IPS DF 19.7 (cell line): Measurements from ENCODE around the gene ATP13A5.

ENCODE experiments used
- DNase-seq: peaks from one replicate; pipeline ENCODE4 v3.0.0-alpha.2; 2013; ENCODE audit warnings: low read depth, low spot score

ATP13A5 gene

DNA sequence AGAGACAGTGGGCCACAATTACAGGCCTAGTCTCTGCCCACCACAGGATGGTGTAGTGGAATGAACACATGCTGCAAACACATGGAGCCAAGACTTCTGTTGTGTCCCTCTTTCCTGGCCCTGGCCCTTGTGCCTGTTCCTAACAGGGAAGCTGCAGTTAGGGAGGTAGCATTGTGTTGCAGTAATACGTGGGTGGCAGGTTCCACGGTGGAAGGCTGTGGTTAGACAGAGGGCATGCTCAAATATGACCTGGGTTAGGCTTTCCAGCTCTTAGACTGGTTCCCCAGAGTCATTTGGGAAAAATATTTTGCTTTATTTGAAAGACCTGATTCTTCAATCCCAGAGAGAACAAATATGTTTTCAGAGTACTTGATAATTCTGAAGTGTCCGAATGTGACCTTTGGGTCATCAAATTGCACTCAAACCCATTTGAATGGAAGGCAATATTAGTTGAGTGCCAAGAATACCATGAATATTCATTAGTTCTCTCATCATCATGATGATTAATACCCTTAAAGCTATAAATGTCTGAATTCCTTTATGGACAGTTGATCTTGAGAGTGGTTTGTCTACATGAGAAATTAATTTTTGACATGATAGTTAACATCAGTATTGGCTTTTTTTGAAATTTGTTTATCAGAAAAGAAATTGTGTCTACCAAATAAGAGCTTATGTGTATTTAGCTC is 109.1 kb downstream of the ATP13A5 start:
- DNase-seq = no peak

DNA sequence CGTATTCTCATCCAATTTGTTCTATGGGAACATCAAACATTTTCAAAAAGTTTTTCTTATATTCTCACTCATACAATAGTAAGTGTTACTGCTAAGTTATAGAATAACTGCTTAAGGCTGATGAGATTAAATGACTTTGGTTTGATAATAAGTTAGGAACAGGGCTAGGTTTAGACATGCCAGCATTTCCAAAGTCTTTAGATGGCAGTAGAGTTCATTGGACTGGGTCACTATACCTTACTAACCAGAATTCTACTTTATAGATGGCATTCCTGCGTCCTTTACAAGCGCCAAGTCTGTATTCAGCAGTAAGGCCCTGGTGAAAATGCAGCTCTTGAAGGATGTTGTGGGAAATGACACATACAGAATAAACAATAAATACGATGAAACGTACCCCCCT is 115.8 kb downstream of the ATP13A5 start:
- DNase-seq = no peak

DNA sequence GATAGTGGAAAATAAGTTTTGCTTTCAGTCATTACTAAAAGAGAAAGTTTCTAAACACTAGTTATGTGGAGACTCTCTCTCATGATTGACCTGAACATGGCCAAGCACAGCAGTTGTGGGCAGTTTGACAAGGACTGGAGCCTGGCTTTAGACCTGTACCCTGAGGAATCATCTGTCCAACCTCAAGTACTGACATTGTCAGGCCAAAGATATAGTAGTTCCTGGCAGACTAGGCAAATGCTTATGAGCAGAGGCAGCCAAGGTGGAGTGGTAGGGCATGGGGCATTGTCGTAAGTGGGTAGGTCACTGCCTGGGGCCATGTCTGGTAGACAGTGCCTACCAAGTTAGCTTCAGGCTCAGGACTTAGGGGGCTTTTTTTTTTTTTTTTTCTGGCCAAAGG is 116.6 kb downstream of the ATP13A5 start:
- DNase-seq = no peak

DNA sequence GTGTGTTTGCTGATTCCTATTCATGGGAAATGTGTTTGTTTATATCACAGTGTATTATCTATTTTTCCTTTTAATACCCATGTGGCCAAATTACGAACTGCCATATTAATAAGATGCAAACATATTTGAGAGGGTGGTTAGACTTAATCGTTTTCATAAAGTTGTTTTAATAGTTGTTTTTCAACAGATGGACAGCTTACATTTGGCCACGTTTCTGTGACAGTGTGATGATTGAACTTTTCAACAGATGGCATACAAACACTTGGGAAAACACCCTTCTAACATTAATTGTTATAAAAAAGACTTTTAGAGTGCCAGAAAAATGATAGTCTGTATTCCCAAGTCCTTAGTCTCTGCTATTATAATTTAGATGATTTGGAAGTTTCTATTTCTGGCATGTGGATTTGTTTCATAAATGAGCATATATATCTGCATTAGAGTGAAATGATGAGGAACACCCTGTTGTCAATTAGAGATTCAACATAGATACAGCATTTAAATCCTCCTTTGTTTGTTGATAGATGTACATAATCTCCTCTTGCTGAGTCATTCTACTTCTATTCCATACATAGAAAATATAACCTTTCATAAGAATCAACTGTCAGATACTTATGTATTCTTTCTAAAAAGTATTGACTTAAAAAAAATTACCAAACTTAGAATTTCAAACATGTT is 124.4 kb downstream of the ATP13A5 start:
- no peak for DNase-seq

DNA sequence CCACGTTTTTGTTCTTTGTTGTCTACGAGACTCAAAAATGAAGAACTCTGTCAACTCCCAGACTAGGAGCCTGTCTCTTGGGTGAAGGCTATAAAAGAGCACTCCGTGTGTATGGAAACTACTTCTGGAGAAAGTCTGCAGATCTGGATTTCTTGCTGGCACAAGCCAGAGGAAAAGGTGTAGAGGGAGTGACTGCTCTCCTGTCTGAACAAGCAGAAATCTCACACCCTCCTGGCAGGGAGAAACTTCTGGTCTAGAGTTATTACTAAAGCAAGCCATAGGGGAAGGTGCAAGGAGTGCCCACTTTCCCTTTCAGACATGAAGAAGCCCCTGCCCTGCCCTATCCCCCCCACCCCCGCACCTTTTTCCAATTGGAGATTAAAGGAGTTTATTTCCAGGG is 128.1 kb downstream of the ATP13A5 start:
- DNase-seq = no peak

DNA sequence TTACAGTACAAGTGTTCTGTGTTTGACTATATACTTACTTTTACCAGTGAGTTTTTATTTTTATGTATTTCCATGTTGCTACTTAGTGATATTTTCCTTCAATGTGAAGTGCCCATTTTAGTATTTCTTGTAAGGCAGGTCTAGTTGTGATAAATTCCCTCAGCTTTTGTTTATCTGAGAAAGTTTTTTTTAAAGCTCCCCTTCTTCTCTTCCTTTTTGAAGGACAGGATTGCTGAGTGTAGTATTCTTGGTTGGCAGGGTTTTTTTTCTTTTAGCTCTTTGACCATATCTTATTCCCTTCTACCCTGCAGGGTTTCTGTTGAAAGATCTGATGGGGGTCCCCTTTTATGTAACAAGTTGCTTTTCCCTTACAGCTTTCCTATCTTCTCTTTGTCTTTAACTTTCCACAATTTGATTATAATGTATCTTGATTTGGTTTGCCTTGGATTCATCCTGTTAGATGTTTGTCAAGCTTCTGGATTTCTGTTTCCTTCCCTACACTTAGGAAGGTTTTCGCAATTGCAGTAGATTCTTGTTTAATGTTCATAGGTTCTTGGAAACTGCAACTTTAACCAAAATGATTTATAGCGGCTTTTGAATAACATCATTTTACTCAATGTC is 129.6 kb downstream of the ATP13A5 start:
- DNase-seq = no peak

DNA sequence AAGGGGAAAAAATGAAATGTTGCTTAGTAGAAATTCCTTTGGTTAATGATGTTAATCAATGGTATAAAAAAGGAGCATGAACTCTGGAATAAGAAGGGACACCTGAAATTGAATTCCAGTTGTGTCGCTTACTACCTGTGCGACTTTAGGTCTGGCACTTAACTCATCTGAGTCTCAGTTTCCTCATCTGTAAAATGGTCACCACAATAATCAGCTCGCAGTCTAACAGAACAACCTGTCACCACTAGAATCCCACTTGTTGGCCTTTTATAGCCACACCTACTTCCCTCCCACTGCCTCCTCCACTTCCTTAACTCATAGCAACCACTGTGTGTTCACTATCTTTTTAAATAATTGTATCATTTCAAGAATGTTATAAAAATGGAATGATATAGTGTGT is 135.0 kb downstream of the ATP13A5 start:
- no peak for DNase-seq

DNA sequence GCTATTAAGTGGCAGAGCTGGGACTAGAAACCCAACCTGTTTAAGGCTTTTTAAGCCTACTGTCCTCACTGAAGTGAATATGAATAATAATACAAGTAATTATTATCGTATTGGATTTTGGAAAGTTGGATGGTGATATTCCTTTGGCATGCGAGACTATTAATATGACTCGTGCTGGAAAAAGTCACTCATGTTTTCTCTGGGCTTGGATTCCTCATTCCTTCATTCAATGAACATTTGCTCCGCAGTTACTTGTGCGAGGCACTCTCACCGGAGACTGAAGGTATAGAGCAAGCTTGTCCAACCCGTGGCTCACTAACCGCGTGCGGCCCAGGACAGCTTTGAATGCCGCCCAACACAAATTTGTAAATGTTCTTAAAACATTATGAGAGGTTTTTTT is 136.8 kb downstream of the ATP13A5 start:
- no peak for DNase-seq

DNA sequence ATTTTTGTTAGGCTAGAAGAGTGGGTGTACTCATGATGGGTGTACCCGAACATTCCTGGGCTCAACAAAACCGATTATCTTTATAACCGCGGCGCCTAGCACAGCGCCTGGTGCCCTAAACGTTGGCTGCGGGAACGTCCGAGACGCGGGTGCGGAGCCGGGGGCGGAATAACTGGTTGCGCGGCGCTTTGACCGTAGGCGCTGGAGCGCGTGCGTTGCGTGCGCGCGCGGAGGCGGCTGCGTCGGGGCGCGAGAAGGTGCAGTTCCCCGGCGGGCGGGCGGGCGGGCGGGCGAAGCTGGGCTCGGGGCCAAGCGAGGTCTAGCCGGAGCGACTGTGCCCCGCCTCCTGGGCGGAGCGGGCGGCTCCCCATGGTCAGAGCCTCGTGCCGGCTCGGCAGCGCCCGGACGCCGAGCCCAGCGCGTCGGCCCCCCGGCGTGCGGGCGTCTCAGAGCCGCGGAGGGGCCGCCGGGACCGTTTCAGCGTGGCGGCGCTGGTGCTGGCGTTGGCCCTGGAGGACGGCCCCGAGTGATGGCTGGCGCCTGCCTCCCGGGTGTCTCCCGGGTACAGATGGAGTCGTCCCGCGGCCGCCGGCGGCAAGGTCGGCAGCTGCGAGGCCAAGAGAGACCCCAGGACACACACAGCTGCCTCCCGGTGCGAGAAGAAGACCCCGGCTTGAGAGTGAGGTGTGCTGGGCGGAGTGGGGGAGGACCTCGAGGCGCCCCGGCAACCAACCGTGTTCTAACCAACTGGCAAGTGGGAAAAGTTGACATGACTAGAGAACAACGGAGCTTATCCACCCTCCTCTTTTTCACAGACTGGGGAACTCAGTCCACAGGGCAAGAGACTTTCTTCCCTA is 137.5 kb downstream of the ATP13A5 start, which contains the start of gene PLAAT1:
Gene PLAAT1 (plus strand): TSS at position 373 of the 857 bp plus-strand sequence. CDS start 14,429 bp downstream, outside the sequence.
- no peak for DNase-seq

DNA sequence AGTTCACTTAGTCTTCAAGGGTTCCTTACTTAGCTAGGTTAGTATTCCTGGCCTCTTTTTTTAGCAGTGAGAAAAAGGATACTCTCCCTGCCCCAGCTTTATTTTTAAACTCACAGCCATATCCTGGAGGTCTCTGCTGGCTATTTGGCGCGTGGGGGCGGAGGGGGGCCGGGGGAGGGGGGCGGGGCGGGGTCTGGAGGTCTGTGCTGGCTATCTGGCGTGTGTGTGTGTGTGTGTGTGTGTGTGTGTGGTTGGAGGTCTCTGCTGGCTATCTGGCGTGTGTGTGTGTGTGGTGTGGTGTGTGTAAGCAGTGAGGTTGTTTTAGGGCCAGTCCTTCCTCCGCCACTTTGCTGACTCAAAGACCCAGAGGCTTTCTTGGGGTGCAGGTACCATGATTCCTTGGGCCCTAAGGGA is 138.1 kb downstream of the ATP13A5 start:
- DNase-seq = no peak

DNA sequence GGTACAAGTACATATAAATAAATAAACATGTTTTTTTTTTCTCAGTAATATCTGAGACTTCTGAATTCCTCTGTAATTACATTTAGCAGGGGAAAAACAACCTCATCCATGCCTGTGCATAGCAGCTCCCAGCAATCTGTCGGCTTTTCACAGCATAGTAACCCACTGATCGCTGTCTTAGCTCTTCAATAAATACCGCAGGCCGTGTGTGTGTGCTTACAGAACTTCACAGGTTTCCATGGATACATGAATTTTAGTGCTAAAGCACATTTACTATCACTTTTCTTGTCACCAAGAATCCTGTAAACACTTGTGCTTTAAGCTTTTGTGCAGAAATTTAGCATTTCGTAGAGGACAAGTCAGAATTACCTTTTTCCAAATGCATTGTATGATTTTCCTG is 141.5 kb downstream of the ATP13A5 start:
- no peak for DNase-seq

DNA sequence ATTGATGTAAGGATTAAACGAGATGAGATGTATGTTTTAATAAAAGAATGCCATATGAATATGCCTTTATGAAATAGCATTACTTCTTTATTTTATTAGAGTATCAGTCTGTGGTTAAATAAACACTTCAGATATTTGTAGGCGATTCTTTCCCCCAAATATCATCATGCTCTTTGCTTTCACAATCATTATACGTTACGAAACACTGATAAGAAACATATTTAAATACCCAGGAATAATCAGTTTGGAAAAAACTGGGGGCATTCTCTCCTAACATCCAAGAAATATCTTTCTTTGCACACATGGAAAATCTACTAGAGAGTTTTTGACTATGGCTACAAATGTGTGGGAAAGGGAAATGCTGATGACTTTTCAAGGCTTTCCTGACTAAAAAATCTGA is 142.0 kb downstream of the ATP13A5 start:
- no peak for DNase-seq

DNA sequence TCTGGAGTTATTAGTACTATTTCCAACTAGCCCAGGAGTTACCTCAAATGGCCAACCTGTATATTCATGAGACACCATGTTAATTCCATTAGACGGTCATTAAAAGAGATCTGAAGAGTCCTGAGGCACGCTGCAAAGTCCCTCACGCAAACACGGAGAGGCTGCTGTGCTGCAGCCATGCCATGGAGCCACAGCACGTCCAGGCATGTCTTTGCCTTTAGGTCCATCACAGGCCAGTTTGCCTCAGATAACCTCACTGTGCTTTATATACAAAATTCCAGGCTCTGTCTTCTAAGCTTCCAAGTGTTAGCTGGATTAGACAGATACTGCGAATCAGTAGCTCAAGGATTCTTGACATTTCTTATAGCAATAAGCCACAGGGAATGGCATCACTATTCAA is 147.4 kb downstream of the ATP13A5 start:
- no peak for DNase-seq

DNA sequence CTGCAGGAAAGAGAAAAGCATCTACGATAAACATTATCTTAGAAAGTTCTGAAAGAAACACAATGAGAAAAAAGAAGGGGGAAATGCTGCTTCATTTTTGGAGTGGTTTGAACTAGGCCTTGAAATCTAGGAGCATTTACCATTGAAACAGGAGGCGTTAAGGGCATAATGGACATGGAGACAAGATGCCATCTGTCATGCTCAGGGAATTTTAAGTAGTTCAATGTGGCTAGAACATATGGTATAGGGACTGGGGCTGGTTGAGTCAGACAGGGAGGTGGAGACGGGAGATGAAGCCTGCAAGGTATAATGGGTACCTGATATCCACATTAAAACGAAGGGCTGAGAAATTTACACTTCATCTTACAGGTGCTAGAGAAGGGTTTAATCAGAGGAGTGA is 147.9 kb downstream of the ATP13A5 start:
- no peak for DNase-seq

DNA sequence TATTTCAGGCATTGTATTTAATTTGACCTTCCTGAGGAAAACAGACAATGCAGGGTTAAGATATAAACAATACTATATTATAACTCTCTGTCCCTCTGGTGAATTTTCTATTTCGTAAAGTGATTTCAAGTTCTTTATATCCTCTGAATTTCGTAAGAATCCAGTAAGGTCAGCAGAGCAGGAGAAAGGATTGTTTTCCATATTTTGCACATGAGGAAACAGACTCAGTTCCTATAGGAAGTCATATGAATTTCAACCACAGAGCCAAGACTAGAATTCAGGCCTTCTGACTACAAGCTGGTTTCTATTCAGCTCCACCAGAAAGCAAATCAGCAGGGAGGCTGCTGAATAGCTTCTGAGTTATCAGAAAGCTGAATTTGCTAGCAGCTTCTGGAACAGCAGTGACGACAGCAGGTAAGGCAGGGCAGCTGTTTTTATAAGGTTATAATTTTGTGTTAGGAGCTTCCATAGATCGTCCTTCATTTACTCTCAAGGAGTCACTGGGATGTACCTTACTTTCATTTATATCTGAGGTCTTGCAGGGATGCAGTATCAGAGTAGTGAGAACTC is 148.6 kb downstream of the ATP13A5 start:
- no peak for DNase-seq

DNA sequence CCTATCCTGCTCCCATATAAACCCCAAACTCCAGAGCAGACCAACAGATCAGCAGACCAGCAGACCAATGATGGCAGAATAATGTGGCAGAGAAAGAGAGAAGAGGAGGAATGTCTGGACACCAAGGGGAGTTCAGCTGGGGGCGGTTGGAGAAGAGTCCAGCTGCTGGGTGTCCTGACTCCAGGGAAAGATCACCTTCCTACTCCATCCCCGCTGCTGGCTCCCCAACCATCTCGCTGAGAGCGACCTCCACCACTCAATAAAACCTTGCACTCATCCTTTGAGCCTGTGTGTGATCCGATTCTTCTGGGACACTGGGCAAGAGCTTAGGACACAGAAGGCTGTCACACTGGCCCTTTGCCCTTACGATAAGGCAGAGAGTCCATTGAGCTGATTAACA is 150.3 kb downstream of the ATP13A5 start:
- DNase-seq = no peak

DNA sequence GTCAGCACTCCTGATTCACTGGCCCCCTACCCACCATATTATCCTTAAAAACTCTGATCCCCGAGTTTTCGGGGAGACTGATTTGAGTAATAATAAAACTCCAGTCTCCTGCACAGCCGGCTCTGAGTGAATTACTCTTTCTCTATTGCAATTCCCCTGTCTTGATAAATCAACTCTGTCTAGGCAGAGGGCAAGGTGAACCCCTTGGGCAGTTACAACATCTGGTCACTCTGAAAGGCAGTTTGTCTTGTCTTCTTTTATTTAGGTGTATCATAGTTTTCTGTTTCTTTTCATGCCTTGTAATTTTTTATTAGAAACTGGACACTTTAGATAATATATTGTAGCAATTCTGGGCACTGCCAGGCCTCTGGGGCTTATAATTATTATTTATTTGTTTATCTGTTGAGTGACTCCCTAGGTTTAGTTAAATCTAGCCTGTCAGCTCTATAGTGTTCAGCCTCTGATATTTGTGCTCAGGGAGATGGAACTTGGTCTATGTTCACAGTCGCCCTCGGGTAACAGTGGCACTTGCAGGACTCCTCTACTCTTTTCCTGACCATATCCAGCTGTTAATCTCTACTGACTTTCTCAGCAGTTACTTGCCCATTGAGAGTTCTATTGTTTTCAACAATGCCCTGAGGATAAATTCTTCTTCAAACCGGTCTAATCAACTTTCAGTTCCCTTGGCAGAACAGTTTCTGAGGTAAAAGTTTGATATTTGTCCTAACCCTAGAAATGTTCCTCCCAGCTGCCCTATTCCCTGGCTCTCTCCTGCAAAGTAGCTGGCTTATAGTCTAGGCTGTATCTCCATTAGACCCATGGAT is 153.0 kb downstream of the ATP13A5 start:
- DNase-seq = no peak
